ENCODE data around the gene P2RX5.

P2RX5 gene

DNA sequence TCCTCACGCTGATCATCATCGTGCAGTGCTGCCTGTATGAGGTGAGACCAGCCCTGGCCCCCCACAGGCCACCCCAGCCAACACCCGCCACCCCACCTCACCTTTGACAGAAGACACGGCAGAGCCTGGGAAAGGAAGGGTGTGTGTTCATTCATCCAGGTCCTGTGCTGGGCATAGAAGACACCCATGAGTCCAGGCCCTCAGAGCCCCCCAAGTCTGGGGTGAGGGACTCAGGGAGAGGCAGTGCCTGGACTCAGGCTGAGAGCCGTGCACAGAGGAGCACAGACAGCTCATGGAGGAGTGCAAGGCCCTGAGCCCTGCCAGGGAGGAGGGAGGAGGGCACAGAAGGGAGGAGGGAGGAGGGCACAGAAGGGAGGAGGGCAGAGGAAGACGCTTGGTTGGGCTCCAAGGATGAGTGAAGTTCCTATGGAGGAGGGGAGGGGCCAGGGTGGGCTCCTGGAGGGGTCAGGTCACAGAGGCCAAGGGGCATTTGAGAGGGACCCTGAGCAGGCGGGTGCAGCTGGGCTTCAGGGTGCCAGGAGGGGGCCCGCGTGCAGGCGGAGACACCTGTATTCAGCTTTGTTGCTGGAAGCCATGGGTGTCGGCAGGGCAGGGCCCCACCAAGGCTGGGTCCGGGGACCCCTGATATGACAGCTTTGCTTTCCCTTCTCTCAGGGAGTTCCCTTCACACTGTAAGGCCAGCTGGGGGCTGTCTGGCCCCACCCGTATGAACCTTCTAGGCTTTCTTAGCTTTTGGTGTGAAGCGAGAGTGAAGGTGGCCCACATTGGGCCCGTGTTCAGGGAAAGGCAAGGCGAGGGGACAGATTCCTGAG lies 39.0 kb downstream of the P2RX5 start:
- TF ChIP-seq, protein P1, sequence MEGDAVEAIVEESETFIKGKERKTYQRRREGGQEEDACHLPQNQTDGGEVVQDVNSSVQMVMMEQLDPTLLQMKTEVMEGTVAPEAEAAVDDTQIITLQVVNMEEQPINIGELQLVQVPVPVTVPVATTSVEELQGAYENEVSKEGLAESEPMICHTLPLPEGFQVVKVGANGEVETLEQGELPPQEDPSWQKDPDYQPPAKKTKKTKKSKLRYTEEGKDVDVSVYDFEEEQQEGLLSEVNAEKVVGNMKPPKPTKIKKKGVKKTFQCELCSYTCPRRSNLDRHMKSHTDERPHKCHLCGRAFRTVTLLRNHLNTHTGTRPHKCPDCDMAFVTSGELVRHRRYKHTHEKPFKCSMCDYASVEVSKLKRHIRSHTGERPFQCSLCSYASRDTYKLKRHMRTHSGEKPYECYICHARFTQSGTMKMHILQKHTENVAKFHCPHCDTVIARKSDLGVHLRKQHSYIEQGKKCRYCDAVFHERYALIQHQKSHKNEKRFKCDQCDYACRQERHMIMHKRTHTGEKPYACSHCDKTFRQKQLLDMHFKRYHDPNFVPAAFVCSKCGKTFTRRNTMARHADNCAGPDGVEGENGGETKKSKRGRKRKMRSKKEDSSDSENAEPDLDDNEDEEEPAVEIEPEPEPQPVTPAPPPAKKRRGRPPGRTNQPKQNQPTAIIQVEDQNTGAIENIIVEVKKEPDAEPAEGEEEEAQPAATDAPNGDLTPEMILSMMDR (IDR thresholded peaks at IDR 0.05) = no peak

DNA sequence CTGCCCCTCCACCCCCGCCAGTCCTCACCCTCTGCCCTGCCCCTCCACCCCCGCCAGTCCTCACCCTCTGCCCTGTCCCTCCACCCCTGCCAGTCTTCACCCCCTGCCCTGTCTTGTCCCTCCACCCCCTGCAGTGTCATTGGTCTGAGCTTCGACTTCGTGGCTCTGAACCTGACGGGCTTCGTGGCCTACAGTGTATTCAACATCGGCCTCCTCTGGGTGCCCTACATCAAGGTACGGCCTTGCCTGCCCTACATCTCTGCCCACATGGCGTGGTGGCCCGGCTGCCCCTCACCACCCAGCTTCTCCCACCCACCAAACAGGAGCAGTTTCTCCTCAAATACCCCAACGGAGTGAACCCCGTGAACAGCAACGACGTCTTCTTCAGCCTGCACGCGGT lies 39.6 kb downstream of the P2RX5 start:
- TF ChIP-seq, protein P1 (IDR thresholded peaks at IDR 0.05) = no peak

DNA sequence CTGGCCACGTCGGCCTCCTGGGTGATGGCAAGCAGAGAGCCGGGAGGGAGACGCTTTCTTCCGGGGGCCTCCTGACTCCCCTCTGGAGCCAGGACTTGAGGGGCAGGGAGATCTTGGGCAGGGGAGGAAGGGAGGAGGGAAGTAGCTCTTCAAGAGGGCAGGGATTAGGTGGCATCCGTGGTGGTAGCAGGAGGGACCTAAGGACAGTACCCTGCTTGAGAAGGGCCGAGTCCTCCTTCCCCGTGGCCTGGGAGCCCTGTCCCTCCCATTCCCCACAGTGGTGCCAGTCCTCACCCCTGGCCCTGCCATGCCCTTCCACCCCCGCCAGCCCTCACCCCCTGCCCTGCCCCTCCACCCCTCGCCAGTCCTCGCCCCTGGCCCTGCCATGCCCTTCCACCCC lies 40.2 kb downstream of the P2RX5 start:
- TF ChIP-seq, protein P1 (IDR thresholded peaks at IDR 0.05) = no peak

DNA sequence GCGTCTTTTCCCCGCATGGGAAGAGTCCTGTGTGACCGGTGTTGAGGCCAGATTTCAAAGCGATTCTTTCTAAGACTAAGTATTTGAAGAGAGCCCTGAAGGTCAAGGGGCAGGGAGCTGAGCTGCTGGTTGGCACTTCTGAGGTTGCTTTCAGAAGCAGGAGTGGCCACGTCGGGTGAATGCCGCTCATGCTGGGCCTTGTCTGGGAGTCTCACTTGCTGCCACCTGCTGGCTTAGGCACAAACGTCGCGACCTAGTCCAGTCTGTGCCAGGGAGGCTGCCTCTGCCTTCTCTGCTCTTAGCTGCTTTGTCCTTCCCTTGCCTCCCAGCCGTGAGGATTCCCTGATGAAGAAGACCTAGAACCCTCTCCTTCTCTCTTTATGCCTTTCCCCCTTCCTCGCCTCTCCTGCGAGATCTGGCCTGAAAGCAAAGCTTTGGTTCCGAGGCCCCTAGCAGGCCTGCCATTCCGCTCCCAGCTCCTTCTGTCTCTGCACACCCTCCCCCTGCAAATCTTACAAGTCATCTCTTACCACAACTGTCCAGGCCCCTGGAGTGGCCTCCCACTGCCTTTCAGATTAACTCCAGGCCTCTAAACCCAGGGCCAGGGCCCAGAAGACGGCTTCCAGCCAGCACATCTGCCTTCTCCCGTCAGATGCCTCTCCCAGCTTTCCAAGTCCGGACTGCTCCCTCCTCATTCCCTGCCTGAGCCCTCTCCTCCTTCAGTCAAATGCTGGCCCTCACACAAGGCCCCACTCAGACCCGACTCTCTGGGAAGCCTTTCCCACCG lies 48.0 kb downstream of the P2RX5 start:
- TF ChIP-seq, protein P1 (IDR thresholded peaks at IDR 0.05) = peak; percentile 69

DNA sequence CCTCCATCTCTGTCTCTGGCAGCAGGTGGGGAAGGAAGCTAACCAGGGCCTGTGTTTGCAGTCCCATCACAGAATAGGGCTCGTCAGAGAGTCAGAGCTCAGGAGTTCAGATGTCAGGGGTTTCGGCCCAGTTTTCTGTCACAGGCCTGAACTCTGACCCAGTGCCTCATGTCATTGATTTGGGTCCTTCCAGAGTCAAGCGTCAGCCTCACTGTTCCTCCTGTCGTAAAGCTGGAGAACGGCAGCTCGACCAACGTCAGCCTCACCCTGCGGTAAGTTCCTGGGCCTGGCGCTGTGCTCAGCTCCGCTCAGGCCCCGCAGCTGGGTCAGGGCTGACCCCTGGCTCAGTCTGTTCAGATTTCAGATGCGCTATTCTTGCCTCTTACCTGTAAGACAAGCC lies 48.7 kb downstream of the P2RX5 start:
- TF ChIP-seq, protein P1 (IDR thresholded peaks at IDR 0.05) = no peak

DNA sequence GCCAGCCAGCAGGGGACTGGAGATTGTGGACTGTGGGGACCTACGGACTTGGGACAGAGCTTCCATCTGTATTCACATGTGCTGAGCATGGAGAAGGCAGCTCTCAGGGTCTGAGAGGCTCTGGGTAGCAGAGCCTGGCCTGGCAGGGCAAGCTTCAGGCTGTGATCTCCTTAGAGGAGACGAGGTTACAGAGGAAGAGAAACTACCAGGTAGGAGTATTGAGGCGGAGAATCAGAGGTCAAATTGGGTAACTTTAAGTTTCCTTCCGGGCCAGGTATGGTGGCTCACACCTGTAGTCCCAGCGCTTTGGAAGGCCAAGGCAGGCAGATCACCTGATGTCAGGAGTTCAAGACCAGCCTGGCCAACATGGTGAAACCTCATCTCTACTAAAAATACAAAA lies 50.6 kb downstream of the P2RX5 start:
- TF ChIP-seq, protein P1 (IDR thresholded peaks at IDR 0.05) = no peak

DNA sequence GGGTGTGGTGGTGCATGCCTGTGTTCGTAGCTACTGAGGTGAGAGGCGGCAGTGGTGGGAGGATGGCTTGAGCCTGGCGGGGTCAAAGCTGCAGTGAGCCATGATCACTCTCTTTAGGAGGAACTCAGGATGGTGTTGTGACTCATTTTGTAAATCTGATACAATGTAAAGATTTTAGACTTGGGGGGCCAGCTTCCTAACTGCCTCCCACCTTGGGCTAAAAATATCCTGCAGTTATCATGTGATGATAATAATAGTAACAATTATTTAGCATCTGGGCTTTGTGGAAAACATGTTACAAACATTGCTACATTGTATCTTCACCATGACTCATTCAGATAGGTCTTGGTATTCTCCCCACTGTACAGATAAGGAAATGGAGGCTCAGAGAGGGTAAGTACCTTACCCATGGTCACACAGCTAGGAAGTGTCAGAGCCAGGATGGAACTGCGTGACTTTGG lies 52.0 kb downstream of the P2RX5 start:
- TF ChIP-seq, protein P1 (IDR thresholded peaks at IDR 0.05) = no peak

Measured in LNCAP (cell line).